HCT116 (cell line): ENCODE results near the gene KRT73. TPM values are rescaled to one million over a fixed set of nuclear protein-coding genes. Genes with fewer than 3 reads are reported as not detected.

Experiments used
- ATAC-seq: fragments of 200-7000 bp; cut with Tn5 transposase; 2 replicates; pipeline ENCODE4 v1.9.1; 2020; ENCODE audit warnings: mild to moderate bottlenecking, moderate library complexity
- BruUV-seq: library from RNA; stranded (reverse); fragments of 400-500 nt; replicated peaks from 2 replicates; lab custom pipeline; 2021; lab: Mats Ljungman, UMichigan
- CTCF ChIA-PET: fragments of 300-600 bp; sonication (Branson Sonifier 250); formaldehyde crosslinking; loops from one replicate; lab custom pipeline; 2021; ENCODE audit warnings: antibody characterized with exemption; lab: Charles Lee
- POLR2A ChIA-PET: fragments of 300-600, 350-600 bp; sonication (Branson Sonifier 250); formaldehyde crosslinking; loops from one replicate; lab custom pipeline; 2021; ENCODE audit warnings: antibody characterized with exemption; lab: Charles Lee
- RAD21 ChIA-PET, 2 experiments: fragments of 300-600 bp; sonication (Branson Sonifier 250); formaldehyde crosslinking; loops; one replicate each; lab custom pipeline; 2023; ENCODE audit warnings: low total read pairs in 2 of 2; ENCODE audit not compliant: uncharacterized antibody in 2 of 2, unreplicated experiment in 2 of 2, low non-redundant PET in 1 of 2; lab: Charles Lee
- DNase-seq: peaks from one replicate; pipeline ENCODE4 v3.0.0-alpha.2; 2010; ENCODE audit warnings: low read depth, low spot score
- H2AFZ ChIP-seq: fragments of 200-600 bp; shearing (Covaris generic), sonication (generic); 2 replicates; pipeline ENCODE4 v1.6.1; 2017; ENCODE audit warnings: low read depth, mixed run types, mixed read lengths, antibody characterized with exemption, low read length; ENCODE audit not compliant: poor library complexity, severe bottlenecking
- H3K27ac ChIP-seq: 2 replicates; pipeline ENCODE4 v1.5.1; 2012; ENCODE audit warnings: low read depth, low read length
- H3K27me3 ChIP-seq: fragments of 200-600 bp; sonication (generic); 2 replicates; pipeline ENCODE4 v1.6.1; 2016; ENCODE audit warnings: mixed run types, low read length, mixed read lengths; ENCODE audit not compliant: insufficient read depth
- H3K36me3 ChIP-seq, 2 experiments: fragments of 200-500 bp in 1 of 2; fragments of 200-600 bp in 1 of 2; sonication (Bioruptor generic) in 1 of 2; sonication (generic) in 1 of 2; 2 replicates each; pipeline versions ENCODE4 v1.5.1 to v1.6.1; 2014 to 2016; ENCODE audit warnings: low read length in 2 of 2, inconsistent platforms in 1 of 2, mixed read lengths in 1 of 2, mixed run types in 1 of 2; ENCODE audit not compliant: insufficient read depth in 2 of 2, control insufficient read depth in 1 of 2
- H3K4me1 ChIP-seq, 2 experiments: fragments of 200-600 bp in 1 of 2; sonication (generic) in 1 of 2; 2 replicates each; pipeline versions ENCODE4 v1.5.1 to v1.6.1; 2012 to 2017; ENCODE audit warnings: low read length in 2 of 2, inconsistent platforms in 1 of 2, mild to moderate bottlenecking in 1 of 2, mixed read lengths in 1 of 2, mixed run types in 1 of 2, moderate library complexity in 1 of 2; ENCODE audit not compliant: insufficient read depth in 2 of 2, control insufficient read depth in 1 of 2
- H3K4me2 ChIP-seq: fragments of 200-600 bp; sonication (generic); 2 replicates; pipeline ENCODE4 v1.6.1; 2017; ENCODE audit warnings: mixed run types, low read length, mixed read lengths
- H3K4me3 ChIP-seq, 2 experiments: fragments of 200-600 bp in 1 of 2; sonication (generic) in 1 of 2; replicated peaks in 1 of 2; 2 replicates each; pipeline ENCODE4 v1.5.1; 2011 to 2016; ENCODE audit warnings: low read length in 2 of 2, control low read depth in 1 of 2, low read depth in 1 of 2, mild to moderate bottlenecking in 1 of 2, mixed read lengths in 1 of 2, mixed run types in 1 of 2
- H3K79me2 ChIP-seq: fragments of 200-600 bp; sonication (generic); 2 replicates; pipeline ENCODE4 v1.6.1; 2017; ENCODE audit warnings: mild to moderate bottlenecking, mixed run types, low read length, moderate library complexity, mixed read lengths; ENCODE audit not compliant: insufficient read depth
- H3K9ac ChIP-seq: fragments of 200-600 bp; sonication (generic); 2 replicates; pipeline ENCODE4 v1.6.1; 2016; ENCODE audit warnings: low read length, mixed read lengths
- H3K9me2 ChIP-seq: fragments of 200-600 bp; sonication (generic), shearing (Covaris generic); 2 replicates; pipeline ENCODE4 v1.6.1; 2017; ENCODE audit warnings: mixed run types, mild to moderate bottlenecking, moderate library complexity; ENCODE audit not compliant: insufficient read depth
- H3K9me3 ChIP-seq, 2 experiments: fragments of 200-500 bp in 1 of 2; fragments of 200-600 bp in 1 of 2; sonication (Bioruptor generic) in 1 of 2; sonication (generic) in 1 of 2; 2 replicates each; pipeline ENCODE4 v1.6.1; 2014 to 2017; ENCODE audit warnings: low read length in 2 of 2, mixed read lengths in 2 of 2, inconsistent platforms in 1 of 2, low read depth in 1 of 2, mild to moderate bottlenecking in 1 of 2, mixed run types in 1 of 2, moderate library complexity in 1 of 2; ENCODE audit not compliant: control insufficient read depth in 1 of 2, insufficient read depth in 1 of 2
- H4K20me1 ChIP-seq: fragments of 200-600 bp; sonication (generic), shearing (Covaris generic); 2 replicates; pipeline ENCODE4 v1.6.1; 2017; ENCODE audit warnings: mixed run types, mild to moderate bottlenecking, moderate library complexity; ENCODE audit not compliant: insufficient read depth
- CEBPB ChIP-seq: IDR thresholded peaks from 2 replicates; pipeline ENCODE4 v1.6.1; 2012; ENCODE audit warnings: low read depth
- EZH2 ChIP-seq: fragments of 200-600 bp; sonication (generic); IDR thresholded peaks from 2 replicates; pipeline ENCODE4 v1.6.1; 2017; ENCODE audit warnings: antibody characterized with exemption, mixed run types
- JUND ChIP-seq: IDR thresholded peaks from 2 replicates; pipeline ENCODE4 v1.6.1; 2012
- REST ChIP-seq: IDR thresholded peaks from 2 replicates; pipeline ENCODE4 v1.6.1; 2012; ENCODE audit warnings: low read depth
- SIN3A ChIP-seq: IDR thresholded peaks from 2 replicates; pipeline ENCODE4 v1.6.1; 2012; ENCODE audit warnings: low read depth
- SRF ChIP-seq: IDR thresholded peaks from 2 replicates; pipeline ENCODE4 v1.6.1; 2012; ENCODE audit warnings: low read depth
- TCF7L2 ChIP-seq: IDR thresholded peaks from 2 replicates; pipeline ENCODE4 v1.7.0; 2011; ENCODE audit warnings: borderline replicate concordance, inconsistent platforms; ENCODE audit not compliant: insufficient read depth, insufficient read length; ENCODE audit errors: extremely low read depth
- intact Hi-C: fragments of 100-400 bp; cut with micrococcal nuclease; formaldehyde crosslinking; loops from 2 replicates; pipeline ENCODE4 v1.10.0; 2022
- total RNA-seq: library from RNA; stranded (reverse); gene quantifications from one replicate; pipeline ENCODE4 v1.2.1, GENCODE V29; 2021; ENCODE audit not compliant: unreplicated experiment
- TF ChIP-seq, protein P1 (sequence below): IDR thresholded peaks from 2 replicates; pipeline ENCODE4 v1.6.1; 2011; ENCODE audit warnings: mild to moderate bottlenecking, low read length, moderate library complexity; ENCODE audit not compliant: insufficient replicate concordance; ENCODE audit errors: extremely low read depth

Gene KRT73
- total RNA-seq, 1 experiment from 2014 or later: not detected

- Histone ChIP-seq H3K27ac (no peak overlapping the region), H3K4me2 (no peak overlapping the region), H3K27me3 (no peaks in the 10 kb centered on the region), H3K9me3 (no peaks in the 10 kb centered on the region), H3K9ac (no peak overlapping the region), H2AFZ (no peak overlapping the region), H4K20me1 (no peaks in the 10 kb centered on the region)
- BruUV-seq: no TSS peak
- RAD21 ChIA-PET: no interaction called here
- no peak for DNase-seq
- no peak for ATAC-seq
- TF ChIP-seq, protein P1, sequence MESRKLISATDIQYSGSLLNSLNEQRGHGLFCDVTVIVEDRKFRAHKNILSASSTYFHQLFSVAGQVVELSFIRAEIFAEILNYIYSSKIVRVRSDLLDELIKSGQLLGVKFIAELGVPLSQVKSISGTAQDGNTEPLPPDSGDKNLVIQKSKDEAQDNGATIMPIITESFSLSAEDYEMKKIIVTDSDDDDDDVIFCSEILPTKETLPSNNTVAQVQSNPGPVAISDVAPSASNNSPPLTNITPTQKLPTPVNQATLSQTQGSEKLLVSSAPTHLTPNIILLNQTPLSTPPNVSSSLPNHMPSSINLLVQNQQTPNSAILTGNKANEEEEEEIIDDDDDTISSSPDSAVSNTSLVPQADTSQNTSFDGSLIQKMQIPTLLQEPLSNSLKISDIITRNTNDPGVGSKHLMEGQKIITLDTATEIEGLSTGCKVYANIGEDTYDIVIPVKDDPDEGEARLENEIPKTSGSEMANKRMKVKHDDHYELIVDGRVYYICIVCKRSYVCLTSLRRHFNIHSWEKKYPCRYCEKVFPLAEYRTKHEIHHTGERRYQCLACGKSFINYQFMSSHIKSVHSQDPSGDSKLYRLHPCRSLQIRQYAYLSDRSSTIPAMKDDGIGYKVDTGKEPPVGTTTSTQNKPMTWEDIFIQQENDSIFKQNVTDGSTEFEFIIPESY: no peak
- no peak for TF ChIP-seq TCF7L2
- no peak for TF ChIP-seq EZH2
- TF ChIP-seq SIN3A: no peak
- TF ChIP-seq SRF: no peak
- TF ChIP-seq, all 23 proteins: peak for 0
- H3K9me2 ChIP-seq: no peaks in the 10 kb centered on the region
- ChIA-PET POLR2A (no interaction called here), CTCF (no interaction called here)
- peaks cover 0 to 29% of the 10 kb centered on the region in 2 experiments; a peak in 3 of 4 replicates for H3K4me1 ChIP-seq
- H3K4me3 ChIP-seq: no peak overlapping the region
- no peaks in the 10 kb centered on the region for H3K79me2 ChIP-seq
- no peaks in the 10 kb centered on the region for H3K36me3 ChIP-seq
- intact Hi-C loops: no loop called here
Observed at GRCh38 chr12:52577316-52577715, 41.0 kb downstream of the KRT73 start.

DNA sequence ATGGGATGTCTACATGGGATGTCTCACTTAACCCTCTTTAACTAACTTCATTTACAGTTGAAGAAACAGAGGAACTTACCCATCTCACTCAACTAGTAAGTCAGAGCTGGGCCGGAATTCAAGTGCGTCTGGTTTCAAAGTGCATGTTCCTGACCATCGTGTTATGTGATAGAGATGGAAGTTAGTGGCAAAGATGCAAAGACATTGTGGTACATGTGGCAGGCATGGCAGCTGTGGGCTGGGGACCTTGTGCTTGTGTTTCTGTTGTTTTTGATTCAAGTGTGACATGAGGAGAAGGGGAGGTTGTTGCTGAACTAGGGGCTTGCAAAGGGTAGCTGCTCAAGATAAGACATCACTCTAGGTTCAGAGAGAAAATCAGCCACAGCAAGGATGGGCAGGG lies 42.4 kb downstream of the KRT73 start:
- H3K79me2 ChIP-seq: no peaks in the 10 kb centered on the region

More for the DNA sequence above, 42.4 kb downstream of the KRT73 start:
- ATAC-seq: no peak
- Histone ChIP-seq H3K9me3 (no peaks in the 10 kb centered on the region), H3K27ac (no peak overlapping the region)
- TF ChIP-seq EZH2 (no peak), CEBPB (no peak), JUND (no peak), REST (no peak)
- TF ChIP-seq, all 23 proteins: peak for 0
- Histone ChIP-seq H3K9ac (no peak overlapping the region), H3K4me2 (no peak overlapping the region), H3K4me3 (no peak overlapping the region), H3K9me2 (no peaks in the 10 kb centered on the region), H2AFZ (no peak overlapping the region), H3K36me3 (no peaks in the 10 kb centered on the region), H3K27me3 (no peaks in the 10 kb centered on the region), H3K4me1 (peaks cover 0 to 15% of the 10 kb centered on the region in 2 experiments; a peak in 3 of 4 replicates), H4K20me1 (no peaks in the 10 kb centered on the region)
- no TSS peak for BruUV-seq
- POLR2A ChIA-PET: no interaction called here
- DNase-seq: no peak
- intact Hi-C loops: no loop called here
- RAD21 ChIA-PET: no interaction called here
- CTCF ChIA-PET: no interaction called here
